ENCODE data around the gene SLC22A17. TPM values are rescaled to one million over a fixed set of nuclear protein-coding genes. Genes with fewer than 3 reads are reported as not detected.

SLC22A17 gene
- total RNA-seq, 2 donors from 2014 or later = 17.7 to 30.6 TPM

DNA sequence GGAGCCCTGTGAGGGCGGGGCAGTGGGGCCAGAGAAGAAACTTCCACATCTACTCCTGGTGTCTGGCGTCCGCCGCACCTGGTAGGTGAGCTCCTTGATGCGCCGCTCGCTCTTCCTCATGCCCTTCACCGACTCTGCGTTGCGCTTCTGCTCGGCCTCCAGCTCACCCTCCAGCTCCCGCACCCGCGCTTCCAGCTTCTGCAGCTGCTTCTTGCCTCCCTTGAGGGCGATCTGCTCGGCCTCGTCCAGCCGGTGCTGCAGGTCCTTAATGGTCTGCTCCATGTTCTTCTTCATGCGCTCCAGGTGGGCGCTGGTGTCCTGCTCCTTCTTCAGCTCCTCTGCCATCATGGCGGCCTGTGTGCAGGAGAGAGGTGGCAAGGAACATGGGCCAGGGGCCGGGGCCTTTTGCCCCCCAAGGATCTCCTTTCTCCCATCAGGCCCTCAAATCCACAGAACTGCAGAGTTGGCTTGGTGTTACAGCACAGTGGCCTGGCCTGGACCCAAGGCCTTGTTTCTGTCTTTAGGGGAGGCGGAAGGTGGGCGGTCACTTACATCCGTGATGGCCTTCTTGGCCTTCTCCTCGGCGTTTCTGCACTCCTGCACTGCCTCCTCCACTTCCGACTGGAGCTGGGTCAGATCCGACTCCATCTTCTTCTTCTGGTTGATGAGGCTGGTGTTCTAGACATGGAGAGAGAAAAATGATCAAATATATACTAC lies 31.8 kb upstream of the SLC22A17 start:
- intact Hi-C loops (cut with DNase I) = no loop called here
- DNase-seq (ENCODE audit: low spot score) = no peak

DNA sequence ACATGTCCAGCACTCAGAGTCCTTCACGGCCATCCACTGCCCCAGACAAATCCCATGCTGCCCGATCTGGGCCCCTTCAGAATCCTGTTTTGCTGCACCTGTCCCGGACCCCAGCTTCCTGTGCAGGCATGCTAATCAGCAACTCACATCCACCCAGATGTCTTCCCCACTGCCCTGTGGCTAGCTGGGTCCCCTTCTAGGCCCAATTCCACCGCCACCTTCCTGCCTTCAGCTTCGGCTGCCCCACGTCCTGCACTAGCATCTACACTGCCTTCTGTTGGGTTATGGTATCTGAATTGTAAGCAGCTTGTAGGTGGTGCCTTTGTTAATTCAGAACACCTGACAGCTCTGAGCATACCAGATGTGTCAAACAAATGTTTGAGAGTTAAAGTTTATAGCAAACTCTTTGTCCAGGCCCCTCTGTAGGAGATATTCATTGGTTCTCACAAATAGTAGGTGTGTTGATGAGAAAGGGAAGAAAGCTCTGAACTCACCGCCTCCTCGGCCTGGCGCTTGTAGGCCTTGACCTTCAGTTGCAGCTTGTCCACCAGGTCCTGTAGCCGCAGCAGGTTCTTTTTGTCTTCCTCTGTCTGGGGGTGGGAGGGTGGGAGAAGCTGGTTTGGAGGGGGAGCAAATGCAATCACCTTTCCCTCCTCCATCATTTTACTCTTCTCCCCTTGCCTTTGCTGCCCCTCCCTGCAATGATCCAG lies 30.2 kb upstream of the SLC22A17 start:
- intact Hi-C loops (cut with DNase I) = no loop called here
- no peak for DNase-seq (ENCODE audit: low spot score)

DNA sequence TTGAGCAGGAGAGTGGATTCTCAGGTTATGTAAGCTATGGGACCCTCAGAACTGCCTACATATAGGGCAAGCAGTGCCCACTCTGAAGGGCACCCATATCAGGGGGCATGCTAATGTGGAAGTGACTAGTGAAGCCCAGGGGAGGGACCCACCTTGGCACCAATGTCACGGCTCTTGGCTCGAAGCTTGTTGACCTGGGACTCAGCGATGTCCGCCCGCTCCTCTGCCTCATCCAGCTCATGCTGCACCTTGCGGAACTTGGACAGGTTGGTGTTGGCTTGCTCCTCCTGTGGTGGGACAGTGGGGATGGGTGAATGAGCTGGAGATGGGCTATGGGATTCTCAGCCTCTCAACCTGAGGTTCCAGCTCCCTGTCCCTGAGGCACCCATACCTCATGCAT lies 29.6 kb upstream of the SLC22A17 start:
- no peak for DNase-seq (ENCODE audit: low spot score)
- intact Hi-C loops (cut with DNase I) = no loop called here

DNA sequence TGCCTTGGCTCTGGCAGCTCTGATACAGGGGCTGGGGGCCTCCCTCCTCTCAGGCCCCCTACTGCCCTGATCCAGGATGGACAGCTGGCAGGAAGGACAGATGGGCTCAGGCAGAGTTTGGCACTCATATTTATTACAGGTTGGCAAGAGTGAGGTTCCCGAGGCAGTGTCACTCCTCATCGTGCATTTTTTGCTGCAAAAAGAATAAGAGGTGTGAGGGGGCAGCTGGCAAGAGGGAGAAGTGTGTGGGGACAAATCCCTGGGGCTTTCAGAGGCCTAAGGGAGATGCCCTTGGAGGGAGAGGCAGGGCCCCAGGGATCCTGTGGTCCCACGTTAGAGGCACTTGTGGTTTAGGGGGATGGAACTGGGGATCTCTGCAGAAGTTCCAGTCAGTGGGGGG lies 29.2 kb upstream of the SLC22A17 start:
- intact Hi-C loops (cut with DNase I) = loop anchor here in 1 of 2 donors (2.0 kb wide), 1 partner anchor 53 kb away; no protein-coding TSS in a partner anchor

DNA sequence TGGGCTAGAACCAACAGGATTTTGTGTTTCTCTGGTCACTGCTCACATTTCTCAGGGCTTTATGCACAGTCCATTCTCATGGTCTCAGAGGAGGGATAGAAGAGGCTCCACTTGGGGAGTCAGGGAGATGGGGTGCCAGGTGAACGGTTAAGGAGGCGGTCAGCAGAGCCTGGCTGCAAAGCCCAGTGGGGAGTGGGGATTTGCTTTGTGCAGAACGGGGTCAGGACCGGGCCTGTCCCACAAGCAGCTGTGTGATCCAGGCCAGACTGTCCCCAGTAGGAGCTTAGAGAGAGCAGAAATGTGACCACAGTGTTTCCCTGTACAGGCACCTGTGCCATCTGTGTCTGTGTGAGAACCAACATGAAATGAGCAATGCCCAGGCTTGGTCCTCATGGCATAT lies 28.3 kb upstream of the SLC22A17 start:
- intact Hi-C loops (cut with DNase I) = loop anchor here in 1 of 2 donors (2.0 kb wide), 1 partner anchor 52 kb away; no protein-coding TSS in a partner anchor
- DNase-seq (ENCODE audit: low spot score) = no peak

More for the DNA sequence above, 29.2 kb upstream of the SLC22A17 start:
- DNase-seq (ENCODE audit: low spot score) = no peak

DNA sequence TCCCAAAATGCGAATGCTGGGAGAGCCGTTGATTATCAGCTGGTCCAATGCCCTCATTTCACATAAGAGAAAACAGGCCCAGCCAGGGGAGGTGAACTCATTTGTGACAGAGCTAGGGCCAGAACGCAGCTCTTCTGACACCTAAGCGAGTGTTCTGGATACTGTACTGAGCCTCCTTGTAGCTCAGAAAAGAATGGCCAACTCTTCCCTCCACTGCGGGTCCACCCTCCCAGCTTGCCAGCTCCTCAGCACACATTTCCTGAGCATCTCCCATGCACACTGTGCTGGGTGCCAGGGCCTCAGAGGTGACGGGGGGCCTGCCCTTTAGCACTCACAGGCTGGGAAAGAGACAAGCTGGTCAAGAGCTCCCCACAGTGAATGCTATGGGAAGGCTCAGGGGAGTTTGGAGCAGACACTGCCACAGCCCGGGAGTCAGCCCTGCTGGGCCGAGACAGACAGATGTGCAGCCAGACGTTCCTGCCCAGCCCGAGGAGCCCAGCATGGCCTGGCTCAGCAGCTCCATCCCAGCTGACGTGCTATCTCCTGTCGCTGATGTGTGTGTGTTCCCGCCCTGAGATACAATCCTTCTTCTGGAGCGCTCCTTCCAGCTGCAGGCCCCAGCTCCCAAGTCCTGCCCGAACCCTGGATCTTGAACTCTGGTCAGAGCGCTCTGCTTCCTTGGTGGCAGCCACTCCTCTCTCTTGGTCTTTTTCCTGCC lies 27.7 kb upstream of the SLC22A17 start:
- intact Hi-C loops (cut with DNase I) = loop anchor here in 1 of 2 donors (2.0 kb wide), 1 partner anchor 52 kb away; no protein-coding TSS in a partner anchor

DNA sequence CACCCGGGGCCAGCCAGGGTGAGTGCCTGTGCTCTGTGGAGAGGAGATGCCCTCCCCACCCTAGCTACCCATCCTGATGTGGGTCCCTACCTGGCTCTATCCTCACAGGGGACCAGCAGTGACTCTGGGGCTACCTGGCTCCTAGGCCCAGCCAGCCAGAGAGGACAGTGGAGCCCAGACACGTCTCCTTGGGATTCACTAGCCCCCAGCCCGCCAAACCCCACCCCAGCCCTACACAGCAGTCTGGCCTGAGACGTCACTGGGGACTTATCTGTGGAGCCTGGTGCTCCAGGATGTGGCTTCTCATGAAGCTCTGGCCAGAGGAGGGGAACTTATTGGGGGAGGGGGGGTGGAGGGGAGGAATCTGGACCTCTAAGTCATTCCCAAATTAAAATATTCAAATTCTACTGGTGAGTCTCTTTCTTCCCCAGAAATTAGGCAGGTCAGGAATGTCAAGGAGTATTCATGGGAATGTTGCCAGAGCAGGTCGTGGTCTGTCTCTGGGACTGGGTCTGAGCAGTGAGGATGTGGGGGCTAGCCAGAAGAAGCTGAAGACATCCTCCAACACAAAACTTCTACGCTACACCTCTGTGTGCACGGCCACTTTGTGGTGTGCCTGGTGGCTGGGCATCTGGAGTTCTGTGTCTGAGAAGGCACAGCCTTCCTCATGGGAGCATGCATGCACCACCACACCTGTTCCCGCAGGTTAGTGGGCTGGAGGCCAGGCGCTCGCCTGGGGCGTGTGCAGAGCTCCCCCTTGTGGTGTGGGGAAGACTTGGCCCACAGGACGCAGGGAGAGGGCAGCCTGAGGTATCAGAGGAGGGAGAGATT lies 26.9 kb upstream of the SLC22A17 start:
- DNase-seq (ENCODE audit: low spot score) = no peak
- intact Hi-C loops (cut with DNase I) = loop anchor here (2.0 to 5.0 kb wide), 2 partner anchors 47 to 51 kb away; no protein-coding TSS in a partner anchor

More for the DNA sequence above, 27.7 kb upstream of the SLC22A17 start:
- no peak for DNase-seq (ENCODE audit: low spot score)

DNA sequence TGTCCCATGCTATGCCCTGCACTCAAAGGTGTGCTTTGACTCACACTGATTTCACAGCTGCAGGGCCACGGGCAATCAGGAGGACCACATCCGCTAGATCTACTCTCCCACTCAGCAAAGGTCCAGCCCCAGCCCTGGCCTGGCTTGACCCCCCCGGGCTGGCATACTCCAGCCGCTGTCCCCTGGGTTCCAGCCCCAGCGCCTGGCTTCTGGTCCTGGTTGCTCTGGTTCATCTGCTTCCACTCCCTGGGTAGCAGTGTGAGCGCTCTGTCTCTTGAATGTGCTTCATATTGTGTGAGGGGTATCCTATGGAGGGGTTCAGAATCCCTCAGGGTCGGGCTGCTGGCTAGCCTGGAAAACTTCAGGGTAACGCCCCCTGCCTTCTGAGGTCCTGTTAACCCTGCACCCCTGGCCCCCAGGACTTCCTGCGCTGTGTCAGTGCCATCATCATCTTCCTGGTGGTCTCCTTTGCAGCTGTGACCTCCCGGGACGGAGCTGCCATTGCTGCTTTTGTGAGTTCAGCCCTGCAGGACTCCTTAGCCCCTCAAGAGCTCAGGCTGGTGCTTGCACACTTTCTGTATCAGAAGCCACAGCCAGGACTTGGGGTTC lies 26.0 kb upstream of the SLC22A17 start:
- intact Hi-C loops (cut with DNase I) = loop anchor here in 1 of 2 donors (5.0 kb wide), 1 partner anchor 46 kb away; no protein-coding TSS in a partner anchor

DNA sequence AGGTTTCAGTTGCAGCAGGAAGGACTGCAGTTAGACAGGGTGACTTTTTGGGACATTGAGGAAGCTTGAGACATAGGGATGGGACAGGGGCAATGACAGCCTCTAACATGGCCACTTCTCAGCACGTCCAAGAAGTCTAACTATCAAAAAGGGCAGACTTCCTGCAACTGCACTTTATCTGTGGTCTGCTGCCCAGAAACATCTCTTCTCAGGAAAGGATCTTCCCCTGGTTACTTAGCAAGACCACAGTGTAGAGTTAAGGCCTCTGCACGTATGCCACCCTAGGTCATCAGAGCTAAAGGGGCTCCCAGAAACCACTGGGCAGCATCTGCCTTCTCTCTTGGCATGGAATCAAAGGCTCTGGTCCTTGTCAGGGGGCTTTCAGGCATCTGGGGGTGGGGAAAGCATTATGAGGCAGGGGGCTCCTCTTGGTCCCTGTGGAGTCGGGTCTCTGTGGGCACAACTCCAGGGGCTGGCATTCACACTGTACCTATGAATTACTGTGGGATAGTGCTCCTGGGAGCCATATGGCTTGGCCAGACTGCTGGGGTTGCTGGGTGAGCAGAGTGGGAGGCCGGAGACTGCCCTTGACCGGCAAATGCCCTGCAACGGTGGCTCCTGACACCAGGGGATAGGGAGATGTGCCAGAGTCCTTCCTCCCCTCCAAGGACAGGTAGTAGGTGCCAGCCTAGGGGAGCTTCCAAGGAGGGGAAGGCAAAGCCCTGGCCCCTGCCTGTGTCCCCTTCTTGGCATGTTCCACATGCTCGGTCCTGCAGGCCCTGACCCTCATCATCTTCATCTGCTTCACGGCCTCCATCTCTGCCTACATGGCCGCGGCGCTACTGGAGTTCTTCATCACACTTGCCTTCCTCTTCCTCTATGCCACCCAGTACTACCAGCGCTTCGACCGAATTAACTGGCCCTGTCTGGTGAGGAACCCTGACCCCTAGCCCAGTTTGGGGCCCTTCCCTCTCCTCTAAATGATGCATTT lies 25.2 kb upstream of the SLC22A17 start:
- DNase-seq (ENCODE audit: low spot score) = no peak
- intact Hi-C loops (cut with DNase I) = loop anchor here in 1 of 2 donors (5.0 kb wide), 1 partner anchor 46 kb away; no protein-coding TSS in a partner anchor

More for the DNA sequence above, 26.0 kb upstream of the SLC22A17 start:
- no peak for DNase-seq (ENCODE audit: low spot score)

DNA sequence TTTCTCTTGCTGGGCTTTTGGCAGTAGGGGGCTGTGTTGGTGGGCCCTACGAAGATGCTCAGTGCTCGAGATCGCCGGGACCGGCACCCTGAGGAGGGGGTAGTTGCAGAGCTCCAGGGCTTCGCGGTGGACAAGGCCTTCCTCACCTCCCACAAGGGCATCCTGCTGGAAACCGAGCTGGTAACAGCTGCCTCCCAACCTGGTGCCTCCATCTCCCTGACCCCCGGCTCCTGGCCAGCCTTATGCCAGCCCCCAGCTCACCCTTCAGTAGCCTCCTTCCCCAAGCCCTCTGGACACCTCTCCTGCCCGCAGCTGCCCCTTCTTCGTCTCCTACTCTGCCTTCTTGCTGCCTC lies 24.5 kb upstream of the SLC22A17 start:
- no peak for DNase-seq (ENCODE audit: low spot score)
- intact Hi-C loops (cut with DNase I) = loop anchor here in 1 of 2 donors (5.0 kb wide), 1 partner anchor 45 kb away; no protein-coding TSS in a partner anchor

DNA sequence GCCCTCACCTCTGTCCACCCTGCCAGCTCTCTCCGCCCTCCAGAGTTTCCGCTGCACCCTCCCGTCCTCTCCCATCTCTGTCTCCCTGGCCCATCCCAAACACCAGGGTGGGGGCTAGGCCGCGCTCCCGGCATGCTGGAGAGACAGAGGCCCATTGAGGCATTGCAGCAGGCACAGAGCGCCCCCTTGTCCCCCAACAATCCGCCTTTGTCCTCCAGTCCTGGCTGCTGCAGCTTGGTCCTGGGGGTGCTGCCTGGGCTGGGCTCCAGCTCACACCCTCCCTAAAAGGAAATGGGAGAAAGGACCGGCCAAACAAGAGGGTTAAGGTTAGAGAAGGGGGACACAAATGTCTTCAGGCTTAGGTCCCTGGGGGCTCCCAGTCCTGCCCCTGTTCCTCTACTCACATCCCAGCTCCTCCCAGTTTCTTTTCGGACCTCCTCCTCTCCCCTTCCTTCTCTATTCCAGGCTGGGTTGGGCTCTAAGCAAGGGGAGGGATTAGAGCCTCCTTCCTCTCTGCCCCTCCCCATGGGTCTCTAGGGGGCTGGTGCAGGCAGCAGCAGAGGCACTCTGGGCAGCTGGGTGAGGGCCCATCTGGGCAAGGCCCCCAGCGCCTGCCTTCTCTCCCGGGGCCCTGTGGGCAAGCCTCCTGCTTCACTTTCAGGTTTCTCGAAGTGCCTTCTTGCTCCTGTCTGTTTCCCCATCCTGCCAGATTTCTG lies 24.0 kb upstream of the SLC22A17 start, which contains the start of gene CMTM5:
Gene CMTM5 (plus strand): TSS at position 565 of the 716 bp plus-strand sequence. CDS start 206 bp downstream, outside the sequence.
- intact Hi-C loops (cut with DNase I) = loop anchor here in 1 of 2 donors (5.0 kb wide), 1 partner anchor 44 kb away; no protein-coding TSS in a partner anchor
- peak; percentile 81 for DNase-seq (ENCODE audit: low spot score)

DNA sequence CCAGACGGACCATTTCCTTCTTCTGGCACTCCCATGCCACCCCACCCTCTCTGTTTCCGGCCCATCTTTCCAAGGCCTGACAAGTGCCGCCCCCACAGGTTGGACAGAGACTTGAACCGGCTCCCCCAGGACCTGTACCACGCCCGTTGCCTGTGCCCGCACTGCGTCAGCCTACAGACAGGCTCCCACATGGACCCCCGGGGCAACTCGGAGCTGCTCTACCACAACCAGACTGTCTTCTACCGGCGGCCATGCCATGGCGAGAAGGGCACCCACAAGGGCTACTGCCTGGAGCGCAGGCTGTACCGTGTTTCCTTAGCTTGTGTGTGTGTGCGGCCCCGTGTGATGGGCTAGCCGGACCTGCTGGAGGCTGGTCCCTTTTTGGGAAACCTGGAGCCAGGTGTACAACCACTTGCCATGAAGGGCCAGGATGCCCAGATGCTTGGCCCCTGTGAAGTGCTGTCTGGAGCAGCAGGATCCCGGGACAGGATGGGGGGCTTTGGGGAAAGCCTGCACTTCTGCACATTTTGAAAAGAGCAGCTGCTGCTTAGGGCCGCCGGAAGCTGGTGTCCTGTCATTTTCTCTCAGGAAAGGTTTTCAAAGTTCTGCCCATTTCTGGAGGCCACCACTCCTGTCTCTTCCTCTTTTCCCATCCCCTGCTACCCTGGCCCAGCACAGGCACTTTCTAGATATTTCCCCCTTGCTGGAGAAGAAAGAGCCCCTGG lies 23.0 kb upstream of the SLC22A17 start:
- intact Hi-C loops (cut with DNase I) = loop anchor here in 1 of 2 donors (5.0 kb wide), 1 partner anchor 43 kb away; no protein-coding TSS in a partner anchor
- peak; percentile 60 for DNase-seq (ENCODE audit: low spot score)

DNA sequence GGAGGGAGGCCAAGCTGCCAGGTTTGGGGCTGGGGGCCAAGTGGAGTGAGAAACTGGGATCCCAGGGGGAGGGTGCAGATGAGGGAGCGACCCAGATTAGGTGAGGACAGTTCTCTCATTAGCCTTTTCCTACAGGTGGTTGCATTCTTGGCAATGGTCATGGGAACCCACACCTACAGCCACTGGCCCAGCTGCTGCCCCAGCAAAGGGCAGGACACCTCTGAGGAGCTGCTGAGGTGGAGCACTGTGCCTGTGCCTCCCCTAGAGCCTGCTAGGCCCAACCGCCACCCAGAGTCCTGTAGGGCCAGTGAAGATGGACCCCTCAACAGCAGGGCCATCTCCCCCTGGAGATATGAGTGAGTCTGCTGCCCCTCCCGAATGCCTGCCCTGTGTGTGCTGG lies 20.4 kb upstream of the SLC22A17 start:
- DNase-seq (ENCODE audit: low spot score) = peak; percentile 41
- intact Hi-C loops (cut with DNase I) = no loop called here

DNA sequence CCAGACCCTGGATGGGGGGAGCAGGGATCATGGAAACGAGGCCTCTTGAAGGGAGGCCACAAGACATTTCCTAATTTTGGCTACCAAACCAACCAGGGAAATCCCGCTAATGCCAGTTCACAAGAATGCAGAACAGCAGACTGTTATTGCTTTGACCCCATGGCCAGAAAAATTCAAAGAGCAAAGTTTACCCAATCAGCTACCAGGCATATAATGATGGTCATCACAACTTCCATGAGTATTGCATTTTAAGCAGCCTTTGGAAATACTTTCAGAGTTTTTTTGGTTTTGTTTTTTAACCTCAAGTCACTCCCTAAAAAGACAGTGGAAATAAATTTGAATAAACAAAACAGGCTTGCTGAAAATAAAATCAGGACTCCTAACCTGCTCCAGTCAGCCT lies 19.8 kb upstream of the SLC22A17 start, which contains the start of gene IL25:
Gene IL25 (plus strand): TSS at position 301 of the 400 bp plus-strand sequence.
- intact Hi-C loops (cut with DNase I) = no loop called here

DNA sequence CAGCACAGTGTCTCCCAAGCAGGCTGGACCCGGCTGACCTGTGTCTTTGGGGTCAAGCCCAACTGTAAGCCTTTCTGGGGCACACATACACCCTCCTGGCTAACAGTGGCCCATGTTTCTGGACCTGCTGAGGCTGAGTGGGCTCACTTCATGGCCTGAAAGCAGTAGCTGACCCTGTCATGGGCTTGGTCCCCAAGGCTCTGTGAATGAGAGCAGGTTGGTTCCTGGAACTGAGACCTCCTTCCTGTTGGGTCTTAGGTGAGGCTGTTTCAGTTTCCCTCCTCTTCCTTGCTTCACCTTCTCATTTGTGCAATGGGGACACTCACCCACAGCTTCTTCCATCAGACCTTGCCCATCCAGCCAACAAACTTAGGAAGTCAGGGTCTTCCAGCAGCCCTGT lies 19.2 kb upstream of the SLC22A17 start:
- intact Hi-C loops (cut with DNase I) = no loop called here
- DNase-seq (ENCODE audit: low spot score) = peak; percentile 58

More for the DNA sequence above, 19.8 kb upstream of the SLC22A17 start, which contains the start of gene IL25:
- no peak for DNase-seq (ENCODE audit: low spot score)
